ENCODE results near the gene ZBTB32. TPM values are rescaled to one million over a fixed set of nuclear protein-coding genes. Genes with fewer than 3 reads are reported as not detected.
A peak's percentile ranks its signal among the peaks of the same experiment; 100 is the strongest.

ZBTB32 gene
- total RNA-seq, 1 experiment from 2014 or later: not detected

DNA sequence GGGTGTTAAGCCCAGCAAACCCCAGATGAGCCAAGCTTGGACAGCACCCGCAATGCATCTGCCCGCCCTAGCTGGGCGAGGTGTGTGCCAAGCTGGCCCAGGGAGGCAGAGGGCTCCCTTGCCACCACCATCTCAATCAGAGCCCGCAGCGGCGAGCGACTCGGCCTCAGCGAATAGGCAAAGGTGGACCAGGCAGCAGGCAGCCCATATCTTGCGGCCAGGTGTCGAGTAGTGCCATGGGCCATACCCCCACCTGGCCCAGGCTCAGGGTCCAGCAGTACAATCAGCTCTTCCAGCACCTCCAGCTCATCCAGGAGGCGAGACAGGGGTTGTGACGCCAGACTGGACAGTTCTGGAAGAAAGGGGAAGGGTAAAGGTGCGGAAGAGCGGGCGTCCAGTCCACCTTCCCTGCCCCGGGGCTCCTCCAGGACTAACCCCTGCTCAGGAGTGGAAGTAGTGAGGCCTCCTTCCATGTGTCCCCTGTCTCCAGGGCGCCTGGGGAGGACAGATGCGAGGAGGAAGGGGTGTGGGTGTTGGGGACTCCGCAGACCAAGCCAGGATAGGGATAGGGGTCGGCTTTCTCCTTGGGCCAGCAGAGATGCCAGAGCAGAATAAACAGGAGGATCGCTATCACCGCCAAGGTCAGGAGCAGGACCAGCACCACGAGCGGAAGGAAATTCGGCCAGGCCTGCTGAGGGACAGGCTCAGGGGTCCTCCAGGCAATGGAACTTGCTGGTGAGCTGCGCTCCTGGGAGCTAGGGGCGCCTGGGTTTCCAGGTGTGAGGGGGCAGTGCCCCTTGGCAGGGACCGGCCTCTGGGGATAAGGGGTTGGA, 35.1 kb downstream of the ZBTB32 start:
- no peaks in the 10 kb centered on the region for H3K9me3 ChIP-seq (ENCODE audit: control insufficient read depth in 1 of 2, insufficient read depth in 1 of 2, low read depth in 1 of 2, low read length in 2 of 2)
- no peak overlapping the region for H2AFZ ChIP-seq (ENCODE audit: low read depth, low read length, poor library complexity, severe bottlenecking)
- POLR2A ChIA-PET: interaction anchor here (1.4 to 2.2 kb wide), 3 partner anchors 9 to 229 kb away, joined by 4 to 8 read pairs (median 7); partner anchors contain the start of gene LIN37
- peak overlapping the region; percentile 61 to 74 for H3K4me3 ChIP-seq (replicated peaks in 1 of 2; ENCODE audit: low read depth in 1 of 2, low read length in 2 of 2)
- DNase-seq (ENCODE audit: low read depth, low spot score) (no peak), ATAC-seq (no peak)
- H3K27me3 ChIP-seq (ENCODE audit: insufficient read depth, low read length): no peaks in the 10 kb centered on the region
- RAD21 ChIA-PET (ENCODE audit: low non-redundant PET in 1 of 2, low total read pairs in 2 of 2, uncharacterized antibody in 2 of 2, unreplicated experiment in 2 of 2): no interaction called here
- H3K9ac ChIP-seq (ENCODE audit: low read length): peak overlapping the region; percentile 72
- H3K9me2 ChIP-seq (ENCODE audit: insufficient read depth): no peaks in the 10 kb centered on the region
- CTCF ChIA-PET: interaction anchor here (1.1 kb wide), 1 partner anchor 80 kb away, joined by 3 read pairs; no protein-coding TSS in a partner anchor
- H3K36me3 ChIP-seq (ENCODE audit: control insufficient read depth in 1 of 2, insufficient read depth in 2 of 2, low read length in 2 of 2): peaks cover 19 to 26% of the 10 kb centered on the region in 2 experiments; a peak in 3 of 4 replicates
- no peaks in the 10 kb centered on the region for H3K79me2 ChIP-seq (ENCODE audit: insufficient read depth, low read length)
- H3K4me2 ChIP-seq (ENCODE audit: low read length): peak overlapping the region; percentile 100
- H4K20me1 ChIP-seq (ENCODE audit: insufficient read depth): no peaks in the 10 kb centered on the region
- H3K4me1 ChIP-seq (ENCODE audit: control insufficient read depth in 1 of 2, insufficient read depth in 2 of 2, low read length in 2 of 2): peaks cover 20 to 23% of the 10 kb centered on the region in 2 experiments; a peak in 3 of 4 replicates
- H3K27ac ChIP-seq (ENCODE audit: low read depth, low read length): peak overlapping the region; percentile 73
- intact Hi-C loops (cut with micrococcal nuclease): no loop called here
- BruUV-seq (replicated peaks): no TSS peak
- no peak; the same call in 1 of the 2 replicates for TF ChIP-seq POLR2AphosphoS5 (IDR thresholded peaks at IDR 0.05; ENCODE audit: low read depth, low read length)
- no peak for TF ChIP-seq EGR1 (IDR thresholded peaks at IDR 0.05; ENCODE audit: low read depth)
- TF ChIP-seq, protein P1, sequence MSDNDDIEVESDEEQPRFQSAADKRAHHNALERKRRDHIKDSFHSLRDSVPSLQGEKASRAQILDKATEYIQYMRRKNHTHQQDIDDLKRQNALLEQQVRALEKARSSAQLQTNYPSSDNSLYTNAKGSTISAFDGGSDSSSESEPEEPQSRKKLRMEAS (IDR thresholded peaks at IDR 0.05): no peak
- no peak for TF ChIP-seq ZFX (IDR thresholded peaks at IDR 0.05)
- TF ChIP-seq REST (IDR thresholded peaks at IDR 0.05; ENCODE audit: low read depth): no peak
- TF ChIP-seq SIN3A (IDR thresholded peaks at IDR 0.05; ENCODE audit: low read depth): no peak
- TF ChIP-seq FOSL1 (IDR thresholded peaks at IDR 0.05; ENCODE audit: low read depth): no peak
- no peak for TF ChIP-seq POLR2A (IDR thresholded peaks at IDR 0.05; ENCODE audit: borderline replicate concordance, extremely low read depth, insufficient read depth, insufficient read length)
- no peak for TF ChIP-seq JUND (IDR thresholded peaks at IDR 0.05)
- TF ChIP-seq YY1 (IDR thresholded peaks at IDR 0.05; ENCODE audit: extremely low read depth, insufficient replicate concordance, low read depth, low read length): no peak
- no peak for TF ChIP-seq EZH2phosphoT487 (IDR thresholded peaks at IDR 0.05; ENCODE audit: borderline replicate concordance)
- no peak for TF ChIP-seq RAD21 (IDR thresholded peaks at IDR 0.05; ENCODE audit: low read depth)
- TF ChIP-seq CBX3 (IDR thresholded peaks at IDR 0.05; ENCODE audit: low read depth): no peak
- TF ChIP-seq ELF1 (IDR thresholded peaks at IDR 0.05; ENCODE audit: borderline replicate concordance, low read depth): no peak
- TF ChIP-seq EZH2 (IDR thresholded peaks at IDR 0.05): no peak
- TF ChIP-seq SP1 (IDR thresholded peaks at IDR 0.05; ENCODE audit: low read depth): no peak
- TF ChIP-seq ZBTB33 (IDR thresholded peaks at IDR 0.05; ENCODE audit: extremely low read depth, insufficient replicate concordance, low read length): no peak
- TF ChIP-seq ZNF274 (IDR thresholded peaks at IDR 0.05; ENCODE audit: low read depth, low read length): no peak
- TF ChIP-seq SRF (IDR thresholded peaks at IDR 0.05; ENCODE audit: low read depth): no peak

Data from HCT116 (cell line).